Measurements from ENCODE around the gene CPLANE1.
A peak's percentile ranks its signal among the peaks of the same experiment; 100 is the strongest.
"Not testable (repeated sequence)": the region's sequence is repeated elsewhere in the genome, so short reads cannot be mapped to it uniquely, and the experiment has no call there.

The CPLANE1 gene

GRCh38 chr5:37086026-37086425 lies 163.2 kb downstream of the CPLANE1 start:
- not testable (repeated sequence) for H3K23ac ChIP-seq (ENCODE audit: low read length); H3K4me2 ChIP-seq (ENCODE audit: low read length); H3K56ac ChIP-seq (ENCODE audit: low read length); H3K27me3 ChIP-seq (ENCODE audit: insufficient read depth, low read length, poor library complexity); H3K79me2 ChIP-seq (ENCODE audit: control insufficient read depth, insufficient read depth, low read length); H2BK120ac ChIP-seq (ENCODE audit: low read depth, low read length); H3K18ac ChIP-seq (ENCODE audit: low read length); DNase-seq; H3K36me3 ChIP-seq (ENCODE audit: control insufficient read depth, insufficient read depth, low read length); H2BK5ac ChIP-seq (ENCODE audit: low read length); H3K9ac ChIP-seq (ENCODE audit: low read length); H2BK15ac ChIP-seq (replicated peaks; ENCODE audit: low read depth); H3K4ac ChIP-seq (ENCODE audit: low read depth, low read length); H3K79me1 ChIP-seq (ENCODE audit: low read length); H2AK5ac ChIP-seq (ENCODE audit: low read length); H4K5ac ChIP-seq (ENCODE audit: low read length); H4K8ac ChIP-seq (ENCODE audit: low read depth, low read length); H3K4me3 ChIP-seq (ENCODE audit: low read length); H3K27ac ChIP-seq (ENCODE audit: low read depth, low read length)
- peaks cover 16% of the 10 kb centered on the region for H3K4me1 ChIP-seq (ENCODE audit: control insufficient read depth, low read depth, low read length)
- no CpG with 5 or more reads among the region's 1 CpG for WGBS (ENCODE audit: extremely low coverage, insufficient coverage, low lambda C conversion rate)

- H2AK5ac ChIP-seq (ENCODE audit: low read length); H3K36me3 ChIP-seq (ENCODE audit: control insufficient read depth, insufficient read depth, low read length); H3K9ac ChIP-seq (ENCODE audit: low read length); H3K4me3 ChIP-seq (ENCODE audit: low read length); H3K4me2 ChIP-seq (ENCODE audit: low read length); H3K27me3 ChIP-seq (ENCODE audit: insufficient read depth, low read length, poor library complexity); H3K79me1 ChIP-seq (ENCODE audit: low read length); H3K27ac ChIP-seq (ENCODE audit: low read depth, low read length); H4K8ac ChIP-seq (ENCODE audit: low read depth, low read length); H3K56ac ChIP-seq (ENCODE audit: low read length); H2BK5ac ChIP-seq (ENCODE audit: low read length); H3K79me2 ChIP-seq (ENCODE audit: control insufficient read depth, insufficient read depth, low read length); H2BK15ac ChIP-seq (replicated peaks; ENCODE audit: low read depth); H2BK120ac ChIP-seq (ENCODE audit: low read depth, low read length); H3K4me1 ChIP-seq (ENCODE audit: control insufficient read depth, low read depth, low read length); H4K5ac ChIP-seq (ENCODE audit: low read length); H3K23ac ChIP-seq (ENCODE audit: low read length): not testable (repeated sequence)
- no CpG with 5 or more reads among the region's 2 CpGs for WGBS (ENCODE audit: extremely low coverage, insufficient coverage, low lambda C conversion rate)
- peak overlapping the region; percentile 36 for H3K4ac ChIP-seq (ENCODE audit: low read depth, low read length)
- peak; percentile 43 for DNase-seq
- peak overlapping the region; percentile 39 for H3K18ac ChIP-seq (ENCODE audit: low read length)
These were observed 166.2 kb downstream of the CPLANE1 start for GRCh38 chr5:37082977-37083376.

GRCh38 chr5:37080697-37081096 lies 168.5 kb downstream of the CPLANE1 start:
- Histone ChIP-seq H3K9ac (ENCODE audit: low read length) (no peak overlapping the region), H3K79me1 (ENCODE audit: low read length) (no peaks in the 10 kb centered on the region), H3K4me1 (ENCODE audit: control insufficient read depth, low read depth, low read length) (peaks cover 4% of the 10 kb centered on the region), H2AK5ac (ENCODE audit: low read length) (no peak overlapping the region), H3K4me3 (ENCODE audit: low read length) (no peak overlapping the region), H3K56ac (ENCODE audit: low read length) (no peak overlapping the region), H2BK120ac (ENCODE audit: low read depth, low read length) (no peak overlapping the region), H4K5ac (ENCODE audit: low read length) (no peak overlapping the region), H3K4me2 (ENCODE audit: low read length) (no peak overlapping the region), H3K18ac (ENCODE audit: low read length) (no peak overlapping the region), H2BK5ac (ENCODE audit: low read length) (no peak overlapping the region), H2BK15ac (replicated peaks; ENCODE audit: low read depth) (no peak overlapping the region), H3K27ac (ENCODE audit: low read depth, low read length) (no peak overlapping the region), H3K36me3 (ENCODE audit: control insufficient read depth, insufficient read depth, low read length) (no peaks in the 10 kb centered on the region), H4K8ac (ENCODE audit: low read depth, low read length) (no peak overlapping the region), H3K79me2 (ENCODE audit: control insufficient read depth, insufficient read depth, low read length) (no peaks in the 10 kb centered on the region), H3K27me3 (ENCODE audit: insufficient read depth, low read length, poor library complexity) (peaks cover 3% of the 10 kb centered on the region), H3K4ac (ENCODE audit: low read depth, low read length) (no peak overlapping the region), H3K23ac (ENCODE audit: low read length) (peak overlapping the region; percentile 3)
- no CpG with 5 or more reads among the region's 3 CpGs for WGBS (ENCODE audit: extremely low coverage, insufficient coverage, low lambda C conversion rate)
- no peak for DNase-seq

DNA sequence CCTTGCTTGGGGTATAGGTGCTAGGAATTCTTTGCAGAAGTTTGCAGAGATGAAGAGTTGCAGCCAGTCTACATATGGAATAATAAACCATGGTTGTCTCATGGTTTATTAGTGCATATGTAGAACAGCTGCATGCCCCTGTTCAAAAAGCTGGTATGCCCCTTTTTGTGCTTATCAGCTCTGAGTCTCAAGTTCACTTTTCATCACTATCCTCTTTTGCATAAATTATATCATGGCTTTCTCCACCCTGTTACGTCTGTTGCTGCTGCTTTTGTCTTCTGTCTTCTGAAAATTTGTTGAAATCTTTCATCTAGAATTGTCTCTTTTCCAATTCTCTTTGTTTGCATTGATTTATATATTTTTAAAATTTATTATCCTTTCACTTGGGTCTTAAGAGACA lies 172.0 kb downstream of the CPLANE1 start:
- Histone ChIP-seq H2AK5ac (ENCODE audit: low read length) (no peak overlapping the region), H3K56ac (ENCODE audit: low read length) (no peak overlapping the region), H3K36me3 (ENCODE audit: control insufficient read depth, insufficient read depth, low read length) (no peaks in the 10 kb centered on the region), H3K27me3 (ENCODE audit: insufficient read depth, low read length, poor library complexity) (no peaks in the 10 kb centered on the region), H3K79me2 (ENCODE audit: control insufficient read depth, insufficient read depth, low read length) (no peaks in the 10 kb centered on the region), H3K9ac (ENCODE audit: low read length) (no peak overlapping the region), H3K18ac (ENCODE audit: low read length) (no peak overlapping the region), H2BK120ac (ENCODE audit: low read depth, low read length) (no peak overlapping the region), H3K79me1 (ENCODE audit: low read length) (no peaks in the 10 kb centered on the region), H2BK15ac (replicated peaks; ENCODE audit: low read depth) (no peak overlapping the region), H3K23ac (ENCODE audit: low read length) (no peak overlapping the region), H3K4me1 (ENCODE audit: control insufficient read depth, low read depth, low read length) (no peaks in the 10 kb centered on the region), H3K4ac (ENCODE audit: low read depth, low read length) (no peak overlapping the region), H3K27ac (ENCODE audit: low read depth, low read length) (no peak overlapping the region), H4K8ac (ENCODE audit: low read depth, low read length) (no peak overlapping the region), H2BK5ac (ENCODE audit: low read length) (no peak overlapping the region), H3K4me2 (ENCODE audit: low read length) (no peak overlapping the region), H3K4me3 (ENCODE audit: low read length) (no peak overlapping the region), H4K5ac (ENCODE audit: low read length) (no peak overlapping the region)
- no CpG with 5 or more reads among the region's 1 CpG for WGBS (ENCODE audit: extremely low coverage, insufficient coverage, low lambda C conversion rate)
- DNase-seq: no peak

GRCh38 chr5:37075399-37075950 lies 173.7 kb downstream of the CPLANE1 start:
- H3K4me3 ChIP-seq (ENCODE audit: low read length): no peak overlapping the region
- no peak overlapping the region for H2BK120ac ChIP-seq (ENCODE audit: low read depth, low read length)
- no peaks in the 10 kb centered on the region for H3K79me1 ChIP-seq (ENCODE audit: low read length)
- no peak overlapping the region for H3K56ac ChIP-seq (ENCODE audit: low read length)
- H2BK15ac ChIP-seq (replicated peaks; ENCODE audit: low read depth): no peak overlapping the region
- H2AK5ac ChIP-seq (ENCODE audit: low read length): no peak overlapping the region
- H3K9ac ChIP-seq (ENCODE audit: low read length): no peak overlapping the region
- H3K23ac ChIP-seq (ENCODE audit: low read length): no peak overlapping the region
- WGBS (ENCODE audit: extremely low coverage, insufficient coverage, low lambda C conversion rate): no CpG with 5 or more reads among the region's 3 CpGs
- DNase-seq: no peak
- H4K8ac ChIP-seq (ENCODE audit: low read depth, low read length): no peak overlapping the region
- H3K4ac ChIP-seq (ENCODE audit: low read depth, low read length): no peak overlapping the region
- no peaks in the 10 kb centered on the region for H3K36me3 ChIP-seq (ENCODE audit: control insufficient read depth, insufficient read depth, low read length)
- no peak overlapping the region for H3K4me2 ChIP-seq (ENCODE audit: low read length)
- no peaks in the 10 kb centered on the region for H3K79me2 ChIP-seq (ENCODE audit: control insufficient read depth, insufficient read depth, low read length)
- no peak overlapping the region for H3K18ac ChIP-seq (ENCODE audit: low read length)
- no peaks in the 10 kb centered on the region for H3K4me1 ChIP-seq (ENCODE audit: control insufficient read depth, low read depth, low read length)
- H3K27ac ChIP-seq (ENCODE audit: low read depth, low read length): no peak overlapping the region
- no peaks in the 10 kb centered on the region for H3K27me3 ChIP-seq (ENCODE audit: insufficient read depth, low read length, poor library complexity)
- H2BK5ac ChIP-seq (ENCODE audit: low read length): no peak overlapping the region
- no peak overlapping the region for H4K5ac ChIP-seq (ENCODE audit: low read length)

DNA sequence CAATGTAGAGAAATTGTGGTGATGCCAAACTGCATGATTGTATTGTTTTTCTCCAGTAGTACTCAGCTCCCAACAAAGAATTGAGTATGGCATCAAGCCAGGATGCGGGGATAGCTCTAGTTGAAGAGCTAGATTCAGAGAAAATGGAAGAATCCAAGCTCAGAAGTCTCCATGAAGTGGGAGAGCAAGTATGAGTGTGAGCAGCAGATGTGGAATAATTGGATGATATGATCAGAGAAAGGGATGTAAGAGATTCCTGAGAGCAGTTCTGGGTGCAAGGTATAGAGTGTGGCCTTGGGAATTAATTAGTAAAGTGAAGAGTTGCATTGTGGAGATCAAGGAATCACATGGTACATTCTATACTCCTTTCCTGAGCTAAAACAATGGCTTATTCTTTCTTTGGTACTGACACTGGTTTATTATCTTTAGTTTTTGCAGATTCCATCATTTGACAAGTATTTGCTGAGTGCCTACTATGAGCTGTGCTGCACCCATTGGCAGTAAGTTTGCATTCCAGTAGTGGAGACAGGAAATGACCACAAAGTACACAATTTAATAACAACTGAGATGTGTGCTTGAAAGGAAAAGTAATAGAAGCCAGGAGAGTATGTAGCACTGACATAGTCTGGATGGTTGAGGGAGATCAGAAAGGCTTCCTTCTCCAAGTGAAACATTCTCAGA lies 177.1 kb downstream of the CPLANE1 start:
- Histone ChIP-seq H3K23ac (ENCODE audit: low read length) (no peak overlapping the region), H4K5ac (ENCODE audit: low read length) (no peak overlapping the region), H3K4me1 (ENCODE audit: control insufficient read depth, low read depth, low read length) (no peaks in the 10 kb centered on the region), H2BK15ac (replicated peaks; ENCODE audit: low read depth) (no peak overlapping the region), H3K4me2 (ENCODE audit: low read length) (no peak overlapping the region), H2BK120ac (ENCODE audit: low read depth, low read length) (no peak overlapping the region), H2AK5ac (ENCODE audit: low read length) (no peak overlapping the region), H3K56ac (ENCODE audit: low read length) (no peak overlapping the region), H3K9ac (ENCODE audit: low read length) (no peak overlapping the region), H4K8ac (ENCODE audit: low read depth, low read length) (no peak overlapping the region), H3K4me3 (ENCODE audit: low read length) (no peak overlapping the region), H3K27me3 (ENCODE audit: insufficient read depth, low read length, poor library complexity) (no peaks in the 10 kb centered on the region), H3K27ac (ENCODE audit: low read depth, low read length) (no peak overlapping the region), H3K4ac (ENCODE audit: low read depth, low read length) (no peak overlapping the region), H3K79me1 (ENCODE audit: low read length) (no peaks in the 10 kb centered on the region), H2BK5ac (ENCODE audit: low read length) (no peak overlapping the region), H3K36me3 (ENCODE audit: control insufficient read depth, insufficient read depth, low read length) (no peaks in the 10 kb centered on the region), H3K79me2 (ENCODE audit: control insufficient read depth, insufficient read depth, low read length) (no peaks in the 10 kb centered on the region), H3K18ac (ENCODE audit: low read length) (no peak overlapping the region)
- WGBS (ENCODE audit: extremely low coverage, insufficient coverage, low lambda C conversion rate): no CpG with 5 or more reads among the region's 1 CpG
- no peak for DNase-seq
